ENCODE results near the gene CYP2D6. TPM values are rescaled to one million over a fixed set of nuclear protein-coding genes. Genes with fewer than 3 reads are reported as not detected.

Gene CYP2D6
- total and polyA plus RNA-seq, 2 experiments from 2014 or later: 0.15 TPM; not detected in 1

DNA sequence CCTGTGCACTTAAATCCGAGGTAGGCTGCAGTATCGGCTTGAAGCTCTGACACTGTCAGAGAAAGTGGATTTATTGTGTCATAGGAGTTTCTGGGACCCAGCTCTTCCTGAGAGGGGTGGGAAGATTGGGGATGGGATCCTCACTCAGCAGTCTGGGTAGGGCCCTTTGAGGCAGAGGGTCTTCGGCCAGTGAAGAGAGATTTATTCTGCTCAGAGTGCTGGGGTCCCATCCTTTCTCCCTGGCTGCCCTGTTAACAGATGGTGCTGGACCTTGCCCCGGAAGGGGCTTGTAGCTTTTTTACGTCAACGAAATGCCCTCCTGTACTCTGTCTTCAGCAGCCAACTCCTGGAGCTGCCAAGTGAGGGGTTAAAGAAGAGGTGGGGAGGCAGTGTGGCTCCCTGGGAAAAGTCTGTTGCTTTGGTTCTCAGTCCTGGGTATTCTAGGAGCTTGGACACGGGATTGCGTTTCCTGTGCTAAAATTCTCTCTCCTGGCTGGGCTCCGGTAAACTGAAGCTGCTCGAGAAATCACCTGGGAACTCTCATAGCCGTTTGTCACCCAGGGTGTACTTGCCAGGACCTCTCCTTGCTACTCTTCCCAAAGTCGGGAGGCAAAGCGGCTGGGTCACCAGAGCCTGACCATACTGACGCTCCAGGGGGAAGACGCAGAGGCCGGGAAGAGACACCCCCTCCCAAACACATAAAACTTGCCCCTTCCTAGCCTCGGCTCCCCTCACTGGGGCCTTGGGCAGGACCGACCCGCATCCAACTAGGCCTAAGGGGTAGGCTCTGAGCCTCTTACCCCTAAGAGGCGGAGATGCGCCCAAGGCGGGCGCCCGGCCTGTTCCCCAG is 51.9 kb downstream of the CYP2D6 start:
- peak; percentile 45 for DNase-seq
- 21 to 28% methylated on average over 24 of the region's 24 CpGs for WGBS, 2 experiments (ENCODE audit: low coverage in 1 of 2, low lambda C conversion rate in 2 of 2, missing lambda C conversion rate in 2 of 2)

DNA sequence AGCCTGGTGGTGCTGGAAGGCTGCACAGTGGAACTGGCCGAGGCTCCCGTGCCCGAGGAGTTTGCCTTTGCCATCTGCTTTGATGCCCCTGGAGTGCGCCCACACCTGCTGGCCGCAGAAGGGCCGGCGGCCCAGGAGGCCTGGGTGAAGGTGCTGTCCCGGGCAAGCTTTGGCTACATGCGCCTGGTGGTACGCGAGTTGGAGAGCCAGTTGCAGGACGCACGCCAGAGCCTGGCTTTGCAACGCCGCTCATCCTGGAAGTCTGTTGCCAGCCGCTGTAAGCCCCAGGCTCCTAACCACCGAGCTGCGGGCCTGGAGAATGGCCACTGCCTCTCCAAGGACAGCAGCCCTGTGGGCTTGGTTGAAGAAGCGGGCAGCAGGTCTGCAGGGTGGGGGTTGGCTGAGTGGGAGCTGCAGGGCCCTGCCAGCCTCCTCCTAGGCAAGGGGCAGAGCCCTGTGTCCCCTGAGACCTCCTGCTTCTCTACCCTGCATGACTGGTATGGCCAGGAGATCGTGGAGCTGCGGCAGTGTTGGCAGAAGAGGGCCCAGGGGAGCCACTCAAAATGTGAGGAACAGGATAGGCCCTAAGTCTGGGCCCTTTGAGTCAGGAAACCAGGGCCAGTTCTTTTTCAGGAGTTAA is 53.0 kb downstream of the CYP2D6 start:
- no peak overlapping the region for H2AFZ ChIP-seq
- H3K27me3 ChIP-seq (replicated peaks; ENCODE audit: insufficient read depth): no peaks in the 10 kb centered on the region
- H4K20me1 ChIP-seq (ENCODE audit: insufficient read depth): no peaks in the 10 kb centered on the region
- peaks cover 55% of the 10 kb centered on the region for H3K79me2 ChIP-seq (ENCODE audit: insufficient read depth)
- peak overlapping the region; percentile 91; the same call in 1 of the 2 replicates for H3K9ac ChIP-seq
- peaks cover 27% of the 10 kb centered on the region for H3K4me1 ChIP-seq (ENCODE audit: insufficient read depth)
- H3K36me3 ChIP-seq (ENCODE audit: low read depth): no peaks in the 10 kb centered on the region
- no peaks in the 10 kb centered on the region for H3K9me2 ChIP-seq (ENCODE audit: insufficient read depth)
- no peak for TF ChIP-seq EZH2phosphoT487 (IDR thresholded peaks at IDR 0.05; ENCODE audit: insufficient read depth, low read depth)
- TF ChIP-seq EZH2 (IDR thresholded peaks at IDR 0.05; ENCODE audit: insufficient read depth, poor library complexity, severe bottlenecking): no peak
- peaks cover 35% of the 10 kb centered on the region for H3F3A ChIP-seq (ENCODE audit: insufficient read depth)
- in situ Hi-C loops (cut with MboI): no loop called here
- DNase-seq: no peak
- H3K4me3 ChIP-seq: no peak overlapping the region
- H3K9me3 ChIP-seq (ENCODE audit: low read depth): no peaks in the 10 kb centered on the region
- H3K27ac ChIP-seq: peak overlapping the region; percentile 93; the same call in 1 of the 2 replicates
- H3K4me2 ChIP-seq (ENCODE audit: unreplicated experiment): no peak overlapping the region
- 84 to 86% methylated on average over 20 to 21 of the region's 21 CpGs for WGBS, 2 experiments (ENCODE audit: low coverage in 1 of 2, low lambda C conversion rate in 2 of 2, missing lambda C conversion rate in 2 of 2)

More for the DNA sequence above, 51.9 kb downstream of the CYP2D6 start:
- Histone ChIP-seq H4K20me1 (ENCODE audit: insufficient read depth) (no peaks in the 10 kb centered on the region), H3K4me1 (ENCODE audit: insufficient read depth) (peaks cover 23% of the 10 kb centered on the region), H3K4me3 (peak overlapping the region; percentile 84), H3K9ac (peak overlapping the region; percentile 91), H3K27me3 (replicated peaks; ENCODE audit: insufficient read depth) (no peaks in the 10 kb centered on the region), H3K9me2 (ENCODE audit: insufficient read depth) (no peaks in the 10 kb centered on the region), H3K9me3 (ENCODE audit: low read depth) (no peaks in the 10 kb centered on the region), H3K27ac (peak overlapping the region; percentile 93), H3K4me2 (ENCODE audit: unreplicated experiment) (peak overlapping the region; percentile 78), H3K79me2 (ENCODE audit: insufficient read depth) (peaks cover 53% of the 10 kb centered on the region), H3K36me3 (ENCODE audit: low read depth) (no peaks in the 10 kb centered on the region), H2AFZ (peak overlapping the region; percentile 75), H3F3A (ENCODE audit: insufficient read depth) (peaks cover 35% of the 10 kb centered on the region)
- TF ChIP-seq EZH2phosphoT487 (IDR thresholded peaks at IDR 0.05; ENCODE audit: insufficient read depth, low read depth) (no peak), EZH2 (IDR thresholded peaks at IDR 0.05; ENCODE audit: insufficient read depth, poor library complexity, severe bottlenecking) (no peak)
- in situ Hi-C loops (cut with MboI): no loop called here

DNA sequence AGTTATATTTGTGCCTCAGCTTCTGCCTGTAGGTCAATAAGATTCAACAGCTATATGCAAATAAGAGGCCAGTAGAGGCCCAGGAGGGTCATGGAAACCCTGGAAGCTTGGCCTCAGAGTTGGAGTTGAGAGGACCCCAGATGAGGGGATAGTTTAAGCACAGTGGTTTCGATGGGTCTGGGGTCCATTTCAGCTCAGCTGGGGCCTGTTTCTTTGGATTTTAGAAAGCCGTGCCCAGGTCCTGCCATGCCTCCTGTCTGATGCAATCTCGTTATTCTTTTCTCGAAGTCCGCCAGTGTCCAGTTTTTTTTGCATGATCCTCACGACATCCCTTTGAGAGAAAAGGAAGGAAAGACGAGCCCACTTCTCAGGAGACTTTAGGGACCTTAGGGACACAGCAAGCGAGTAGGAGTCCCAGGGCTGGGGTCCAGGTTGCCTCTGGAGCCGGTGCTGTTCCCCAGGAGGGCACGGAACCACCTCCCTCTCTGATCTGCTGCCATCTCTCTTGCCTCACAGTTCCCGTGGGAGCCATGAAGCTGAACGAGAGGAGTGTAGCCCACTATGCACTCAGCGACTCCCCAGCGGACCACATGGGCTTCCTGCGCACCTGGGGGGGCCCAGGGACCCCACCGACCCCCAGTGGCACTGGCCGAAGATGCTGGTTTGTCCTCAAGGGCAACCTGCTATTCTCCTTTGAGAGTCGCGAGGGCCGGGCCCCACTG is 53.7 kb downstream of the CYP2D6 start:
- H3K9me3 ChIP-seq (ENCODE audit: low read depth): no peaks in the 10 kb centered on the region
- no peaks in the 10 kb centered on the region for H4K20me1 ChIP-seq (ENCODE audit: insufficient read depth)
- peaks cover 35% of the 10 kb centered on the region for H3F3A ChIP-seq (ENCODE audit: insufficient read depth)
- H3K4me2 ChIP-seq (ENCODE audit: unreplicated experiment): no peak overlapping the region
- H3K9ac ChIP-seq: no peak overlapping the region
- H3K27me3 ChIP-seq (replicated peaks; ENCODE audit: insufficient read depth): no peaks in the 10 kb centered on the region
- no peak overlapping the region for H2AFZ ChIP-seq
- no peaks in the 10 kb centered on the region for H3K36me3 ChIP-seq (ENCODE audit: low read depth)
- TF ChIP-seq EZH2 (IDR thresholded peaks at IDR 0.05; ENCODE audit: insufficient read depth, poor library complexity, severe bottlenecking) (no peak), EZH2phosphoT487 (IDR thresholded peaks at IDR 0.05; ENCODE audit: insufficient read depth, low read depth) (no peak)
- H3K4me1 ChIP-seq (ENCODE audit: insufficient read depth): peaks cover 27% of the 10 kb centered on the region
- 78 to 84% methylated on average over 19 to 20 of the region's 20 CpGs for WGBS, 2 experiments (ENCODE audit: low coverage in 1 of 2, low lambda C conversion rate in 2 of 2, missing lambda C conversion rate in 2 of 2)
- H3K79me2 ChIP-seq (ENCODE audit: insufficient read depth): peaks cover 48% of the 10 kb centered on the region
- peak overlapping the region; percentile 5; the same call in 1 of the 2 replicates for H3K27ac ChIP-seq
- in situ Hi-C loops (cut with MboI): no loop called here
- no peak overlapping the region for H3K4me3 ChIP-seq
- H3K9me2 ChIP-seq (ENCODE audit: insufficient read depth): no peaks in the 10 kb centered on the region
- no peak for DNase-seq

Other genes with a start within 250 kb of the CYP2D6 start
- not detected in 2 replicates for gene SHISA8, start 215.7 kb downstream of the CYP2D6 start, total RNA-seq (2014; rRNA removed; shearing (Covaris generic))
- not detected in 2 replicates for gene SHISA8, start 215.7 kb downstream of the CYP2D6 start, polyA plus RNA-seq (2016; fragmentation: Nextera tagmentation; extraction: Ambion mirVana)
- gene TNFRSF13C, start 204.0 kb downstream of the CYP2D6 start, total RNA-seq (2014; rRNA removed; shearing (Covaris generic)): 0.22 TPM in 1 of 2 replicates, not detected in the other
- 0.05 and 0.11 TPM in 2 replicates for gene TNFRSF13C, start 204.0 kb downstream of the CYP2D6 start, polyA plus RNA-seq (2016; fragmentation: Nextera tagmentation; extraction: Ambion mirVana)
- 5.7 and 15.0 TPM in 2 replicates for gene CENPM, start 183.7 kb downstream of the CYP2D6 start, total RNA-seq (2014; rRNA removed; shearing (Covaris generic))
- 18.9 and 20.0 TPM in 2 replicates for gene CENPM, start 183.7 kb downstream of the CYP2D6 start, polyA plus RNA-seq (2016; fragmentation: Nextera tagmentation; extraction: Ambion mirVana)
- gene SEPTIN3, start 161.4 kb downstream of the CYP2D6 start, total RNA-seq (2014; rRNA removed; shearing (Covaris generic)): not detected in 2 replicates
- 0.06 TPM in 1 of 2 replicates, not detected in the other for gene SEPTIN3, start 161.4 kb downstream of the CYP2D6 start, polyA plus RNA-seq (2016; fragmentation: Nextera tagmentation; extraction: Ambion mirVana)
- gene WBP2NL, start 132.0 kb downstream of the CYP2D6 start, total RNA-seq (2014; rRNA removed; shearing (Covaris generic)): 0.43 TPM in 1 of 2 replicates, not detected in the other
- 0.14 and 0.48 TPM in 2 replicates for gene WBP2NL, start 132.0 kb downstream of the CYP2D6 start, polyA plus RNA-seq (2016; fragmentation: Nextera tagmentation; extraction: Ambion mirVana)
- 40.4 and 41.0 TPM in 2 replicates for gene NAGA, start 60.0 kb downstream of the CYP2D6 start, total RNA-seq (2014; rRNA removed; shearing (Covaris generic))
- gene NAGA, start 60.0 kb downstream of the CYP2D6 start, polyA plus RNA-seq (2016; fragmentation: Nextera tagmentation; extraction: Ambion mirVana): 25.9 and 26.4 TPM in 2 replicates
- gene PHETA2, start 56.6 kb downstream of the CYP2D6 start, total RNA-seq (2014; rRNA removed; shearing (Covaris generic)): 36.7 and 38.6 TPM in 2 replicates
- 29.9 and 33.4 TPM in 2 replicates for gene PHETA2, start 56.6 kb downstream of the CYP2D6 start, polyA plus RNA-seq (2016; fragmentation: Nextera tagmentation; extraction: Ambion mirVana)
- 3.5 and 4.7 TPM in 2 replicates for gene SMDT1, start 51.1 kb downstream of the CYP2D6 start, total RNA-seq (2014; rRNA removed; shearing (Covaris generic))
- gene SMDT1, start 51.1 kb downstream of the CYP2D6 start, polyA plus RNA-seq (2016; fragmentation: Nextera tagmentation; extraction: Ambion mirVana): 73.6 and 77.0 TPM in 2 replicates
- gene NDUFA6, start 40.0 kb downstream of the CYP2D6 start, total RNA-seq (2014; rRNA removed; shearing (Covaris generic)): 56.3 and 63.2 TPM in 2 replicates
- 180 TPM in 2 replicates for gene NDUFA6, start 40.0 kb downstream of the CYP2D6 start, polyA plus RNA-seq (2016; fragmentation: Nextera tagmentation; extraction: Ambion mirVana)
- 17.2 and 20.6 TPM in 2 replicates for gene TCF20, start 139.8 kb upstream of the CYP2D6 start, total RNA-seq (2014; rRNA removed; shearing (Covaris generic))
- 0.56 and 0.64 TPM in 2 replicates for gene TCF20, start 139.8 kb upstream of the CYP2D6 start, polyA plus RNA-seq (2016; fragmentation: Nextera tagmentation; extraction: Ambion mirVana)